K562 (cell line): Measurements from ENCODE around the gene TRIP12. TPM values are rescaled to one million over a fixed set of nuclear protein-coding genes. Genes with fewer than 3 reads are reported as not detected.

Experiments
- ATAC-seq: fragments of 200-7000 bp; cut with Tn5 transposase; 3 replicates; pipeline ENCODE4 v1.9.1; 2020; ENCODE audit warnings: moderate library complexity
- BruUV-seq: library from RNA; stranded (reverse); fragments of 400-500 nt; replicated peaks from 2 replicates; lab custom pipeline; 2021; lab: Mats Ljungman, UMichigan
- CTCF ChIA-PET: fragments of 300-600 bp; formaldehyde crosslinking; extraction: SDS; loops from one replicate; lab custom pipeline; 2021; ENCODE audit warnings: low intra/inter-chr PET ratio; lab: Yijun Ruan, JAX
- POLR2A ChIA-PET: fragments of 300-600, 350-650 bp; sonication (Branson Sonifier 250); formaldehyde crosslinking; extraction: SDS; loops from one replicate; lab custom pipeline; 2021; ENCODE audit warnings: antibody characterized with exemption, inconsistent platforms; lab: Yijun Ruan, JAX
- DNase-seq, 4 experiments: peaks; one replicate each; pipeline versions ENCODE4 v3.0.0 to v3.0.0-alpha.2; 2011 to 2018; ENCODE audit warnings: low spot score in 3 of 4, mixed read lengths in 3 of 4; ENCODE audit errors: extremely low read depth in 1 of 4
- FAIRE-seq: peaks from 2 replicates; lab custom pipeline; 2011; peaks lifted over from hg19 to GRCh38; lab: Jason Lieb, UNC
- H2AFZ ChIP-seq: 2 replicates; pipeline ENCODE4 v1.6.0; 2011; ENCODE audit warnings: low read depth, low read length, control low read depth, inconsistent platforms
- H3K27ac ChIP-seq: fragments of 200-600 bp; 3 replicates; pipeline ENCODE4 v1.8.0; 2011; ENCODE audit warnings: low read depth, mild to moderate bottlenecking, control low read depth, inconsistent platforms, low read length, moderate library complexity, mixed read lengths; ENCODE audit errors: extremely low read depth
- H3K27me3 ChIP-seq, 2 experiments: fragments of 300-600 bp in 1 of 2; 2 replicates in 1 of 2; 3 replicates in 1 of 2; pipeline versions ENCODE4 v1.6.0 to v1.8.0; 2011; ENCODE audit warnings: inconsistent platforms in 2 of 2, low read length in 2 of 2, mild to moderate bottlenecking in 1 of 2, mixed read lengths in 1 of 2, moderate library complexity in 1 of 2; ENCODE audit not compliant: control insufficient read depth in 2 of 2, insufficient read depth in 2 of 2
- H3K36me3 ChIP-seq: fragments of 300-600 bp; 3 replicates; pipeline ENCODE4 v1.8.0; 2011; ENCODE audit warnings: mild to moderate bottlenecking, low read length, inconsistent platforms; ENCODE audit not compliant: control insufficient read depth, insufficient read depth
- H3K4me1 ChIP-seq, 2 experiments: fragments of 200-600 bp in 1 of 2; replicated peaks in 1 of 2; 2 replicates in 1 of 2; 3 replicates in 1 of 2; pipeline versions ENCODE4 v1.5.1 to v1.8.0; 2011; ENCODE audit warnings: inconsistent platforms in 2 of 2, low read length in 2 of 2, mild to moderate bottlenecking in 1 of 2, mixed read lengths in 1 of 2, moderate library complexity in 1 of 2; ENCODE audit not compliant: control insufficient read depth in 2 of 2, insufficient read depth in 2 of 2
- H3K4me2 ChIP-seq: 2 replicates; pipeline ENCODE4 v1.6.1; 2011; ENCODE audit warnings: low read length, control low read depth, inconsistent platforms, mixed read lengths; ENCODE audit not compliant: insufficient read depth
- H3K4me3 ChIP-seq: fragments of 200-600 bp; sonication (generic), shearing (Covaris generic); 2 replicates; pipeline ENCODE4 v1.5.1; 2016; ENCODE audit warnings: control low read depth, inconsistent platforms
- H3K79me2 ChIP-seq: fragments of 200-600 bp; 3 replicates; pipeline ENCODE4 v1.8.0; 2011; ENCODE audit warnings: low read length, inconsistent platforms; ENCODE audit not compliant: control insufficient read depth, insufficient read depth
- H3K9ac ChIP-seq, 2 experiments: 2 replicates each; pipeline versions ENCODE4 v1.6.0 to v1.6.1; 2011; ENCODE audit warnings: low read depth in 2 of 2, low read length in 2 of 2, control low read depth in 1 of 2, inconsistent platforms in 1 of 2, mild to moderate bottlenecking in 1 of 2, mixed read lengths in 1 of 2; ENCODE audit not compliant: insufficient read depth in 1 of 2
- H3K9me1 ChIP-seq: one replicate; pipeline ENCODE4 v1.6.0; 2011; ENCODE audit warnings: inconsistent platforms, mild to moderate bottlenecking, low read length, moderate library complexity; ENCODE audit not compliant: control insufficient read depth, insufficient read depth
- H3K9me3 ChIP-seq: replicated peaks from 2 replicates; pipeline ENCODE4 v1.5.1; 2011; ENCODE audit warnings: low read depth, low read length, inconsistent platforms; ENCODE audit not compliant: control insufficient read depth, insufficient read depth
- H4K20me1 ChIP-seq: replicated peaks from 2 replicates; pipeline ENCODE4 v1.6.1; 2011; ENCODE audit warnings: low read length, inconsistent platforms, mixed read lengths; ENCODE audit not compliant: control insufficient read depth, insufficient read depth
- ARID1B ChIP-seq: fragments of 450-650 bp; IDR thresholded peaks from 2 replicates; pipeline ENCODE4 v1.6.1; 2016; ENCODE audit warnings: antibody characterized with exemption, mild to moderate bottlenecking, inconsistent platforms
- ARID2 ChIP-seq: fragments of 450-650 bp; IDR thresholded peaks from 2 replicates; pipeline ENCODE4 v1.6.1; 2017; ENCODE audit warnings: antibody characterized with exemption, mild to moderate bottlenecking
- DPF2 ChIP-seq: fragments of 450-650 bp; IDR thresholded peaks from 2 replicates; pipeline ENCODE4 v1.6.1; 2016
- HDAC1 ChIP-seq, 2 experiments: fragments of 450-650 bp; IDR thresholded peaks; 2 replicates each; pipeline ENCODE4 v1.6.1; 2016 to 2017; ENCODE audit warnings: inconsistent platforms in 1 of 2, mild to moderate bottlenecking in 1 of 2, moderate library complexity in 1 of 2
- HEY1 ChIP-seq: fragments of 250-450 bp; sonication (Bioruptor Pico); IDR thresholded peaks from 2 replicates; pipeline ENCODE4 v1.5.0; 2020; ENCODE audit warnings: mild to moderate bottlenecking, moderate library complexity, borderline replicate concordance
- NELFE ChIP-seq: IDR thresholded peaks from 2 replicates; pipeline ENCODE4 v1.6.1; 2011; ENCODE audit warnings: mild to moderate bottlenecking; ENCODE audit not compliant: insufficient read depth, insufficient read length
- NFE2 ChIP-seq: IDR thresholded peaks from 2 replicates; pipeline ENCODE4 v1.6.1; 2014; ENCODE audit warnings: antibody characterized with exemption, low read depth
- POLR3A ChIP-seq: IDR thresholded peaks from 2 replicates; pipeline ENCODE4 v1.6.1; 2011; ENCODE audit warnings: borderline replicate concordance, mild to moderate bottlenecking, moderate library complexity; ENCODE audit not compliant: insufficient read length, insufficient read depth; ENCODE audit errors: extremely low read depth
- PPARD ChIP-seq: fragments of 250-450 bp; sonication (Bioruptor Pico); IDR thresholded peaks from 2 replicates; pipeline ENCODE4 v1.8.0; 2022; ENCODE audit warnings: inconsistent platforms, mild to moderate bottlenecking, moderate library complexity
- RBBP5 ChIP-seq: fragments of 200-600 bp; sonication (generic); IDR thresholded peaks from 2 replicates; pipeline ENCODE4 v1.6.1; 2012; ENCODE audit warnings: borderline replicate concordance, mild to moderate bottlenecking, low read length, control low read depth, inconsistent platforms; ENCODE audit not compliant: insufficient read depth, poor library complexity, severe bottlenecking
- SMARCA4 ChIP-seq: fragments of 450-650 bp; IDR thresholded peaks from 2 replicates; pipeline ENCODE4 v1.6.1; 2016
- TEAD4 ChIP-seq, 2 experiments: sonication (generic) in 1 of 2; formaldehyde crosslinking in 1 of 2; IDR thresholded peaks; 2 replicates each; pipeline versions ENCODE4 v1.6.1 to v1.8.0; 2012 to 2022; ENCODE audit warnings: borderline replicate concordance in 1 of 2, inconsistent platforms in 1 of 2, low read length in 1 of 2, mild to moderate bottlenecking in 1 of 2, missing genetic modification reagents in 1 of 2
- ZFP36 ChIP-seq: fragments of 150-350 bp; IDR thresholded peaks from 2 replicates; pipeline ENCODE4 v1.6.1; 2018; ENCODE audit warnings: low read length, low read depth; ENCODE audit not compliant: partially characterized antibody
- ZNF140 ChIP-seq: fragments of 250-450 bp; sonication (Bioruptor Pico); IDR thresholded peaks from 2 replicates; pipeline ENCODE4 v1.8.0; 2021; ENCODE audit warnings: moderate library complexity, mild to moderate bottlenecking, inconsistent platforms
- ZNF3 ChIP-seq: fragments of 250-450 bp; sonication (Bioruptor Pico); IDR thresholded peaks from 2 replicates; pipeline ENCODE4 v1.5.0; 2021; ENCODE audit warnings: mild to moderate bottlenecking, moderate library complexity
- ZNF586 ChIP-seq: fragments of 450-650 bp; formaldehyde crosslinking; conservative IDR thresholded peaks from 2 replicates; pipeline ENCODE4 v1.4.0; 2020; ENCODE audit warnings: mild to moderate bottlenecking, moderate library complexity
- ZNF644 ChIP-seq: fragments of 200-800 bp; sonication (Bioruptor generic); IDR thresholded peaks from 2 replicates; pipeline ENCODE4 v1.6.1; 2016; ENCODE audit warnings: low read depth, missing genetic modification characterization, missing compliant biosample characterization
- WGBS: fragments of 100-300 bp; shearing (Covaris generic); methylation state at CpG from one replicate; pipeline ENCODE4 v1.1.6; 2016; ENCODE audit warnings: low coverage, mixed read lengths; ENCODE audit not compliant: insufficient coverage; ENCODE audit errors: missing lambda C conversion rate; 5-methylcytosine and 5-hydroxymethylcytosine counted together
- in situ Hi-C: fragments of 300-500 bp; cut with MboI; formaldehyde crosslinking; loops from 4 replicates; pipeline ENCODE4 v1.15.0; 2018; ENCODE audit warnings: inconsistent platforms, mixed read lengths
- intact Hi-C: fragments of 100-400 bp; cut with micrococcal nuclease; formaldehyde crosslinking; loops from 2 replicates; pipeline ENCODE4 v1.14.2; 2022
- polyA plus RNA-seq, 8 experiments: library from polyadenylated mRNA; depleted of rRNA in 4 of 8; stranded (reverse) in 5 of 8; unstranded in 3 of 8; fragments of >200 nt; fragmentation: Nextera tagmentation in 2 of 8; fragmentation: Illumina TruSeq in 1 of 8; extraction: Ambion mirVana in 2 of 8; extraction: Trizol in 1 of 8; gene quantifications; 2 replicates each; pipeline versions ENCODE4 v1.2.1 to v1.2.3, GENCODE V29; 2011 to 2014; ENCODE audit warnings: inconsistent platforms in 1 of 8, missing spikeins in 1 of 8
- total RNA-seq, 7 experiments: library from RNA; depleted of rRNA in 6 of 7; stranded (reverse); fragments of >200 nt in 6 of 7; fragmentation: Illumina TruSeq in 2 of 7; extraction: Trizol in 2 of 7; gene quantifications; 2 replicates each; pipeline versions ENCODE4 v1.2.1 to v1.2.3, GENCODE V29; 2011 to 2021; ENCODE audit warnings: low replicate concordance in 1 of 7
- TF ChIP-seq, protein P1 (sequence below): sonication (generic); IDR thresholded peaks from 2 replicates; pipeline ENCODE4 v1.6.1; 2016
- TF ChIP-seq, protein P2 (sequence below): fragments of 250-450 bp; sonication (Bioruptor Pico); IDR thresholded peaks from 2 replicates; pipeline ENCODE4 v1.8.0; 2021; ENCODE audit warnings: moderate library complexity, mild to moderate bottlenecking, inconsistent platforms

The TRIP12 gene
- total and polyA plus RNA-seq, 9 of the 15 experiments (the other 6 are each of a cell fraction or from before 2014, with no cell fraction given) = 15.2 to 131 (median 80.1) TPM

DNA sequence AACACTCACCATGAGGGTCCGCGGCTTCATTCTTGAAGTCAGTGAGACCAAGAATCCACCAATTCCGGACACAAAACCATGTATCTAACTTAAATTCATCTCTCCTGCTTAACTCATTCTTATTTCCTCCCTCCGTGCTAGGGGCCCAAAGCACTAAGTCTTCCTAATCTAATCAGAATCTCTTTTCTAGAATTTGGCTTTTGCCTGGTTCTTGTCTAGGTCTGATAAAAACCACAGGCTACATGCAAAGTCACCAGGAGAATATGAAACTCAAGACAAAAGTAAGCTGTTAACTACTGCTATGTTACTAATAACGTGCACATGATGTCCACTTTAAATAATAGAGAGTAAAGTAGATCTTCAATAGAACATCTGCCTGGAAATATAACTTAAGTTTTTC, 69.9 kb downstream of the TRIP12 start:
- H3K79me2 ChIP-seq = peaks cover 58% of the 10 kb centered on the region
- peak; percentile 51; the same call in 2 of the 3 replicates for ATAC-seq
- TF ChIP-seq NELFE (no peak), POLR3A (no peak), NFE2 (0 out of 2 replicates have a peak, but pooled peaks have one; percentile 37), SMARCA4 (peak; percentile 40; the same call in 1 of the 2 replicates), ZNF3 (CRISPR knock-in tag) (no peak), ZNF644 (tag) (no peak), HDAC1 (IDR thresholded peaks at IDR 0.05) (no peak), TEAD4 (IDR thresholded peaks at IDR 0.05; ENCODE audit: low read length) (peak; percentile 49), TEAD4 (CRISPR knock-in tag; IDR thresholded peaks at IDR 0.05; ENCODE audit: borderline replicate concordance) (no peak), ZNF140 (CRISPR knock-in tag) (no peak), ARID1B (peak; percentile 44), HEY1 (no peak), ZFP36 (no peak), ARID2 (no peak), ZNF586 (CRISPR knock-in tag) (no peak), PPARD (CRISPR knock-in tag) (no peak), DPF2 (peak; percentile 41; the same call in 1 of the 2 replicates), RBBP5 (no peak)
- TF ChIP-seq, protein P1, sequence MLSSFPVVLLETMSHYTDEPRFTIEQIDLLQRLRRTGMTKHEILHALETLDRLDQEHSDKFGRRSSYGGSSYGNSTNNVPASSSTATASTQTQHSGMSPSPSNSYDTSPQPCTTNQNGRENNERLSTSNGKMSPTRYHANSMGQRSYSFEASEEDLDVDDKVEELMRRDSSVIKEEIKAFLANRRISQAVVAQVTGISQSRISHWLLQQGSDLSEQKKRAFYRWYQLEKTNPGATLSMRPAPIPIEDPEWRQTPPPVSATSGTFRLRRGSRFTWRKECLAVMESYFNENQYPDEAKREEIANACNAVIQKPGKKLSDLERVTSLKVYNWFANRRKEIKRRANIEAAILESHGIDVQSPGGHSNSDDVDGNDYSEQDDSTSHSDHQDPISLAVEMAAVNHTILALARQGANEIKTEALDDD = peak; percentile 72; the same call in 1 of the 2 replicates
- TF ChIP-seq, protein P2, sequence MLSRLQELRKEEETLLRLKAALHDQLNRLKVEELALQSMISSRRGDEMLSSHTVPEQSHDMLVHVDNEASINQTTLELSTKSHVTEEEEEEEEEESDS (CRISPR knock-in tag) = no peak

More for the DNA sequence above, 69.9 kb downstream of the TRIP12 start:
- intact Hi-C loops = loop anchor here (5.0 kb wide), 1 partner anchor 70 kb away; the partner anchor contains the start of genes FBXO36 and TRIP12
- Histone ChIP-seq H4K20me1 (no peaks in the 10 kb centered on the region), H3K9me1 (no peaks in the 10 kb centered on the region), H3K36me3 (peaks cover 38% of the 10 kb centered on the region; the same call in 2 of the 3 replicates), H3K9ac (no peak overlapping the region), H3K9me3 (no peaks in the 10 kb centered on the region), H3K27ac (no peak overlapping the region; the same call in 2 of the 3 replicates), H3K4me1 (peaks cover 3 to 8% of the 10 kb centered on the region in 2 experiments; a peak in 4 of 5 replicates), H3K27me3 (no peaks in the 10 kb centered on the region), H3K4me3 (no peak overlapping the region), H3K4me2 (peak overlapping the region; percentile 25; the same call in 1 of the 2 replicates), H2AFZ (no peak overlapping the region)
- DNase-seq (peak in 2 of 4 experiments; percentile 7 to 31), FAIRE-seq (no peak)
- in situ Hi-C loops = no loop called here
- BruUV-seq = no TSS peak
- ChIA-PET CTCF (no interaction called here), POLR2A (interaction anchor here (0.9 kb wide), 1 partner anchor 10 kb away, joined by 3 read pairs; no protein-coding TSS in a partner anchor)
- 54% methylated on average over 5 of the region's 5 CpGs for WGBS
